IMR-90 (cell line): Measurements from ENCODE around the gene MAN1C1. TPM values are rescaled to one million over a fixed set of nuclear protein-coding genes. Genes with fewer than 3 reads are reported as not detected.
A peak's percentile ranks its signal among the peaks of the same experiment; 100 is the strongest.

Source experiments
- ATAC-seq: fragments of 200-7000 bp; cut with Tn5 transposase; 2 replicates; pipeline ENCODE4 v1.9.1; 2020; ENCODE audit warnings: low read depth, mild to moderate bottlenecking, moderate library complexity
- BruUV-seq: library from RNA; stranded (reverse); fragments of 400-500 nt; replicated peaks from 2 replicates; lab custom pipeline; 2021; lab: Mats Ljungman, UMichigan
- CTCF ChIA-PET: fragments of 300-600 bp; formaldehyde crosslinking; extraction: SDS; loops from one replicate; lab custom pipeline; 2021; ENCODE audit warnings: antibody characterized with exemption; lab: Yijun Ruan, JAX
- POLR2A ChIA-PET: fragments of 300-600 bp; sonication (Branson Sonifier 250); formaldehyde crosslinking; loops from one replicate; lab custom pipeline; 2022; ENCODE audit warnings: antibody characterized with exemption; ENCODE audit not compliant: unreplicated experiment; lab: Charles Lee
- DNase-seq: peaks from one replicate; pipeline ENCODE4 v3.0.0; 2013
- H2AFZ ChIP-seq: replicated peaks from 2 replicates; pipeline ENCODE3; 2013; ENCODE audit warnings: low read length, mild to moderate bottlenecking; ENCODE audit not compliant: poor library complexity
- H2AK5ac ChIP-seq: 2 replicates; pipeline ENCODE4 v1.6.1; 2013; ENCODE audit warnings: low read depth, low read length, inconsistent platforms
- H2AK9ac ChIP-seq: replicated peaks from 2 replicates; pipeline ENCODE3; 2013; ENCODE audit warnings: mild to moderate bottlenecking, low read depth, low read length, moderate library complexity; ENCODE audit not compliant: poor library complexity
- H2BK120ac ChIP-seq: 2 replicates; pipeline ENCODE4 v1.6.1; 2013; ENCODE audit warnings: low read depth, low read length, inconsistent platforms
- H2BK15ac ChIP-seq: 3 replicates; pipeline ENCODE4 v1.6.1; 2013; ENCODE audit warnings: low read depth, low read length, inconsistent platforms
- H2BK20ac ChIP-seq: 2 replicates; pipeline ENCODE4 v1.6.1; 2013; ENCODE audit warnings: low read depth, mild to moderate bottlenecking, inconsistent platforms, low read length, moderate library complexity
- H2BK5ac ChIP-seq: 2 replicates; pipeline ENCODE4 v1.6.1; 2013; ENCODE audit warnings: mild to moderate bottlenecking, low read depth, low read length, inconsistent platforms; ENCODE audit not compliant: poor library complexity, severe bottlenecking
- H3K14ac ChIP-seq: replicated peaks from 2 replicates; pipeline ENCODE4 v1.6.1; 2013; ENCODE audit warnings: low read depth, low read length, inconsistent platforms
- H3K18ac ChIP-seq: 2 replicates; pipeline ENCODE4 v1.6.1; 2013; ENCODE audit warnings: low read depth, low read length, control low read depth
- H3K23ac ChIP-seq: 2 replicates; pipeline ENCODE4 v1.6.1; 2013; ENCODE audit warnings: low read depth, low read length, inconsistent platforms
- H3K27ac ChIP-seq: 2 replicates; pipeline ENCODE4 v1.5.1; 2013; ENCODE audit warnings: mild to moderate bottlenecking, control low read depth, low read length; ENCODE audit not compliant: insufficient read depth
- H3K27me3 ChIP-seq: 2 replicates; pipeline ENCODE4 v1.6.1; 2013; ENCODE audit warnings: low read length; ENCODE audit not compliant: control insufficient read depth, insufficient read depth
- H3K36me3 ChIP-seq: 2 replicates; pipeline ENCODE4 v1.6.1; 2013; ENCODE audit warnings: low read length, mixed read lengths; ENCODE audit not compliant: control insufficient read depth, insufficient read depth
- H3K4ac ChIP-seq: 2 replicates; pipeline ENCODE4 v1.6.1; 2013; ENCODE audit warnings: low read depth, low read length, inconsistent platforms
- H3K4me1 ChIP-seq: 2 replicates; pipeline ENCODE4 v1.6.1; 2013; ENCODE audit warnings: low read length, mixed read lengths; ENCODE audit not compliant: control insufficient read depth, insufficient read depth
- H3K4me2 ChIP-seq: 2 replicates; pipeline ENCODE4 v1.6.1; 2013; ENCODE audit warnings: low read depth, mild to moderate bottlenecking, control low read depth, low read length, moderate library complexity
- H3K4me3 ChIP-seq: 2 replicates; pipeline ENCODE4 v1.5.1; 2013; ENCODE audit warnings: low read depth, mild to moderate bottlenecking, control low read depth, low read length, moderate library complexity; ENCODE audit not compliant: insufficient read depth
- H3K56ac ChIP-seq: 2 replicates; pipeline ENCODE4 v1.6.1; 2013; ENCODE audit warnings: low read length, inconsistent platforms; ENCODE audit not compliant: insufficient read depth; ENCODE audit errors: extremely low read depth
- H3K79me1 ChIP-seq, 2 experiments: 2 replicates each; pipeline ENCODE4 v1.6.1; 2013; ENCODE audit warnings: low read length in 2 of 2, inconsistent platforms in 1 of 2, low read depth in 1 of 2
- H3K9ac ChIP-seq: 2 replicates; pipeline ENCODE4 v1.6.1; 2013; ENCODE audit warnings: low read depth, low read length, control low read depth
- H3K9me1 ChIP-seq: 2 replicates; pipeline ENCODE4 v1.6.1; 2013; ENCODE audit warnings: low read length, inconsistent platforms; ENCODE audit not compliant: insufficient read depth
- H3K9me3 ChIP-seq: 2 replicates; pipeline ENCODE4 v1.6.1; 2013; ENCODE audit warnings: low read length; ENCODE audit not compliant: control insufficient read depth, insufficient read depth
- H4K20me1 ChIP-seq: 2 replicates; pipeline ENCODE4 v1.6.1; 2013; ENCODE audit warnings: low read length, inconsistent platforms; ENCODE audit not compliant: insufficient read depth
- H4K5ac ChIP-seq: 2 replicates; pipeline ENCODE4 v1.6.1; 2013; ENCODE audit warnings: mild to moderate bottlenecking, low read depth, low read length, control low read depth
- H4K8ac ChIP-seq, 2 experiments: 2 replicates each; pipeline ENCODE4 v1.6.1; 2013; ENCODE audit warnings: low read depth in 2 of 2, low read length in 2 of 2, control low read depth in 1 of 2, inconsistent platforms in 1 of 2
- H4K91ac ChIP-seq: 2 replicates; pipeline ENCODE4 v1.6.1; 2013; ENCODE audit warnings: low read depth, low read length, inconsistent platforms; ENCODE audit not compliant: insufficient read depth
- CEBPB ChIP-seq: IDR thresholded peaks from 2 replicates; pipeline ENCODE4 v1.6.1; 2012; ENCODE audit warnings: low read depth, low read length, improper control_type of control experiment
- MAFK ChIP-seq: IDR thresholded peaks from 2 replicates; pipeline ENCODE4 v1.6.1; 2012; ENCODE audit warnings: low read depth, low read length, improper control_type of control experiment
- MAZ ChIP-seq: IDR thresholded peaks from 2 replicates; pipeline ENCODE4 v1.6.1; 2012; ENCODE audit warnings: low read depth, mild to moderate bottlenecking, low read length, improper control_type of control experiment, moderate library complexity, borderline replicate concordance
- MXI1 ChIP-seq: IDR thresholded peaks from 2 replicates; pipeline ENCODE4 v1.6.1; 2012; ENCODE audit warnings: low read depth, mild to moderate bottlenecking, low read length, moderate library complexity, borderline replicate concordance
- NFE2L2 ChIP-seq: fragments of 150-350 bp; IDR thresholded peaks from 2 replicates; pipeline ENCODE4 v1.6.1; 2016; ENCODE audit warnings: low read depth, mild to moderate bottlenecking, low read length
- POLR2A ChIP-seq: IDR thresholded peaks from 2 replicates; pipeline ENCODE4 v1.6.1; 2012; ENCODE audit warnings: mild to moderate bottlenecking, low read depth, low read length
- RAD21 ChIP-seq: IDR thresholded peaks from 2 replicates; pipeline ENCODE4 v1.6.1; 2012; ENCODE audit warnings: low read length, improper control_type of control experiment
- RCOR1 ChIP-seq: IDR thresholded peaks from 2 replicates; pipeline ENCODE4 v1.6.1; 2012; ENCODE audit warnings: mild to moderate bottlenecking, low read length, improper control_type of control experiment; ENCODE audit not compliant: insufficient replicate concordance
- SMC3 ChIP-seq: fragments of 150-350 bp; IDR thresholded peaks from 2 replicates; pipeline ENCODE4 v1.6.1; 2016; ENCODE audit warnings: low read depth, mild to moderate bottlenecking, antibody characterized with exemption, low read length, moderate library complexity
- WGBS, 2 experiments: methylation state at CpG; one replicate each; pipeline versions ENCODE4 v1.1.5 to v1.1.7; 2013; ENCODE audit warnings: missing lambda C conversion rate in 2 of 2; ENCODE audit not compliant: insufficient read length in 1 of 2; ENCODE audit errors: extremely low coverage in 2 of 2; 5-methylcytosine and 5-hydroxymethylcytosine counted together
- dilution Hi-C: fragments of 300-500 bp; cut with HindIII; formaldehyde crosslinking; loops from one replicate; pipeline ENCODE4 v1.14.3; 2018; ENCODE audit warnings: low sequenced_read_pairs; ENCODE audit not compliant: unreplicated experiment
- in situ Hi-C: fragments of 300-500 bp; cut with MboI; formaldehyde crosslinking; loops from 3 replicates; pipeline ENCODE4 v1.14.3; 2019; ENCODE audit warnings: low sequenced_read_pairs, inconsistent platforms, mixed read lengths
- intact Hi-C: fragments of 100-400 bp; cut with micrococcal nuclease; formaldehyde crosslinking; loops from 2 replicates; pipeline ENCODE4 v1.10.0; 2022
- polyA plus RNA-seq, 3 experiments: library from polyadenylated mRNA; depleted of rRNA; stranded (reverse); fragments of >200 nt; gene quantifications; 2 replicates each; pipeline ENCODE4 v1.2.3, GENCODE V29; 2012; ENCODE audit warnings: low replicate concordance in 1 of 3
- total RNA-seq: library from RNA; depleted of rRNA; stranded (reverse); fragments of >200 nt; gene quantifications from 2 replicates; pipeline ENCODE4 v1.2.3, GENCODE V29; 2012
- TF ChIP-seq, protein P1 (sequence below): fragments of 150-350 bp; IDR thresholded peaks from 2 replicates; pipeline ENCODE4 v1.6.1; 2017; ENCODE audit warnings: mild to moderate bottlenecking, antibody characterized with exemption, low read length, low read depth
- TF ChIP-seq, protein P2 (sequence below): conservative IDR thresholded peaks from 2 replicates; pipeline ENCODE4 v1.5.1; 2012; ENCODE audit warnings: mild to moderate bottlenecking, low read depth, low read length, improper control_type of control experiment

The MAN1C1 gene
- total and polyA plus RNA-seq, 2 of the 4 experiments (the other 2 are of a cell fraction): 3.2 to 11.3 TPM

- peak overlapping the region; percentile 8; the same call in 1 of the 2 replicates for H3K4ac ChIP-seq
- no peak overlapping the region for H3K14ac ChIP-seq
- no peaks in the 10 kb centered on the region for H3K79me1 ChIP-seq
- no peak for ATAC-seq
- H3K4me2 ChIP-seq: no peak overlapping the region
- H4K20me1 ChIP-seq: no peaks in the 10 kb centered on the region
- no peaks in the 10 kb centered on the region for H3K9me1 ChIP-seq
- H2BK15ac ChIP-seq: no peak overlapping the region
- WGBS, 2 experiments: no CpG with 5 or more reads among the region's 8 CpGs
- no peak overlapping the region for H4K91ac ChIP-seq
- peaks cover 8% of the 10 kb centered on the region; the same call in 1 of the 2 replicates for H3K4me1 ChIP-seq
- H2AK5ac ChIP-seq: peak overlapping the region; percentile 31; the same call in 1 of the 2 replicates
- H3K4me3 ChIP-seq: no peak overlapping the region
- dilution Hi-C loops: no loop called here
- H3K27ac ChIP-seq: no peak overlapping the region
- no peak overlapping the region; the same call in 1 of the 2 replicates for H3K56ac ChIP-seq
- peaks cover 6% of the 10 kb centered on the region; the same call in 1 of the 2 replicates for H3K36me3 ChIP-seq
- no peaks in the 10 kb centered on the region; the same call in 1 of the 2 replicates for H3K27me3 ChIP-seq
- H4K5ac ChIP-seq: no peak overlapping the region; the same call in 1 of the 2 replicates
- no TSS peak for BruUV-seq
- no peak for DNase-seq
- no peak overlapping the region; the same call in 1 of the 2 replicates for H3K18ac ChIP-seq
- ChIA-PET CTCF (no interaction called here), POLR2A (no interaction called here)
- H2BK20ac ChIP-seq: no peak overlapping the region
- H3K9ac ChIP-seq: no peak overlapping the region
- H2BK120ac ChIP-seq: peak overlapping the region; percentile 5; the same call in 1 of the 2 replicates
- TF ChIP-seq, protein P1, sequence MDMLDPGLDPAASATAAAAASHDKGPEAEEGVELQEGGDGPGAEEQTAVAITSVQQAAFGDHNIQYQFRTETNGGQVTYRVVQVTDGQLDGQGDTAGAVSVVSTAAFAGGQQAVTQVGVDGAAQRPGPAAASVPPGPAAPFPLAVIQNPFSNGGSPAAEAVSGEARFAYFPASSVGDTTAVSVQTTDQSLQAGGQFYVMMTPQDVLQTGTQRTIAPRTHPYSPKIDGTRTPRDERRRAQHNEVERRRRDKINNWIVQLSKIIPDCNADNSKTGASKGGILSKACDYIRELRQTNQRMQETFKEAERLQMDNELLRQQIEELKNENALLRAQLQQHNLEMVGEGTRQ: no peak
- TF ChIP-seq SMC3 (no peak), CEBPB (no peak), RAD21 (no peak), NFE2L2 (no peak), MXI1 (no peak), MAFK (no peak), RCOR1 (no peak), MAZ (no peak), POLR2A (no peak)
- TF ChIP-seq, protein P2, sequence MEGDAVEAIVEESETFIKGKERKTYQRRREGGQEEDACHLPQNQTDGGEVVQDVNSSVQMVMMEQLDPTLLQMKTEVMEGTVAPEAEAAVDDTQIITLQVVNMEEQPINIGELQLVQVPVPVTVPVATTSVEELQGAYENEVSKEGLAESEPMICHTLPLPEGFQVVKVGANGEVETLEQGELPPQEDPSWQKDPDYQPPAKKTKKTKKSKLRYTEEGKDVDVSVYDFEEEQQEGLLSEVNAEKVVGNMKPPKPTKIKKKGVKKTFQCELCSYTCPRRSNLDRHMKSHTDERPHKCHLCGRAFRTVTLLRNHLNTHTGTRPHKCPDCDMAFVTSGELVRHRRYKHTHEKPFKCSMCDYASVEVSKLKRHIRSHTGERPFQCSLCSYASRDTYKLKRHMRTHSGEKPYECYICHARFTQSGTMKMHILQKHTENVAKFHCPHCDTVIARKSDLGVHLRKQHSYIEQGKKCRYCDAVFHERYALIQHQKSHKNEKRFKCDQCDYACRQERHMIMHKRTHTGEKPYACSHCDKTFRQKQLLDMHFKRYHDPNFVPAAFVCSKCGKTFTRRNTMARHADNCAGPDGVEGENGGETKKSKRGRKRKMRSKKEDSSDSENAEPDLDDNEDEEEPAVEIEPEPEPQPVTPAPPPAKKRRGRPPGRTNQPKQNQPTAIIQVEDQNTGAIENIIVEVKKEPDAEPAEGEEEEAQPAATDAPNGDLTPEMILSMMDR: no peak
- peak overlapping the region; percentile 27 for H3K23ac ChIP-seq
- H2BK5ac ChIP-seq: no peak overlapping the region
- no peak overlapping the region for H2AFZ ChIP-seq
- intact Hi-C loops: loop anchor here (1.0 kb wide), 2 partner anchors 48 to 126 kb away; no protein-coding TSS in a partner anchor
- in situ Hi-C loops: no loop called here
- H3K9me3 ChIP-seq: no peaks in the 10 kb centered on the region
- peak overlapping the region; percentile 68 for H2AK9ac ChIP-seq
- no peak overlapping the region for H4K8ac ChIP-seq
Observed at GRCh38 chr1:25744636-25745425, 128.2 kb downstream of the MAN1C1 start.
